HG03097 (cell line): ENCODE measurements around the gene TMEM138.
"Not testable (repeated sequence)": the region's sequence is repeated elsewhere in the genome, so short reads cannot be mapped to it uniquely, and the experiment has no call there.

Experiments
- ATAC-seq: cut with Tn5 transposase; IDR thresholded peaks from one replicate; pipeline ENCODE4 v1.9.1; 2021; ENCODE audit not compliant: unreplicated experiment, low FRiP score

Gene TMEM138

DNA sequence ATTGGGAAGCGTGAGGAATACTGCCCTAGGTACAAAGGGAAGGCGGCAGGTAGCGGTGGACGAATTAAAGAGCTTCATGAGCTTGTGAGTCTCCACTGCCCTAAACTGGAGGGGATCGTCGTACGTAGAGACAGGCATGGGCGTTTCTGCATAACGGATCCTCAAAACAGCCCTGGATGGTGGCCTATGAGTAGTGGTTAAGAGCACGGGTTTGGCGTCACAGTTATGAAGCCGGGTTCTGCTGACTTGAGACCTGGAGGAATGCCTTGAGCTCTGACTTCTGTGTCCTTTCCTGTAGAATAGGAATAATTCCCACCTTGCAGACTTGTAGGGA, 335 bp downstream of the TMEM138 start:
- ATAC-seq, result no peak

DNA sequence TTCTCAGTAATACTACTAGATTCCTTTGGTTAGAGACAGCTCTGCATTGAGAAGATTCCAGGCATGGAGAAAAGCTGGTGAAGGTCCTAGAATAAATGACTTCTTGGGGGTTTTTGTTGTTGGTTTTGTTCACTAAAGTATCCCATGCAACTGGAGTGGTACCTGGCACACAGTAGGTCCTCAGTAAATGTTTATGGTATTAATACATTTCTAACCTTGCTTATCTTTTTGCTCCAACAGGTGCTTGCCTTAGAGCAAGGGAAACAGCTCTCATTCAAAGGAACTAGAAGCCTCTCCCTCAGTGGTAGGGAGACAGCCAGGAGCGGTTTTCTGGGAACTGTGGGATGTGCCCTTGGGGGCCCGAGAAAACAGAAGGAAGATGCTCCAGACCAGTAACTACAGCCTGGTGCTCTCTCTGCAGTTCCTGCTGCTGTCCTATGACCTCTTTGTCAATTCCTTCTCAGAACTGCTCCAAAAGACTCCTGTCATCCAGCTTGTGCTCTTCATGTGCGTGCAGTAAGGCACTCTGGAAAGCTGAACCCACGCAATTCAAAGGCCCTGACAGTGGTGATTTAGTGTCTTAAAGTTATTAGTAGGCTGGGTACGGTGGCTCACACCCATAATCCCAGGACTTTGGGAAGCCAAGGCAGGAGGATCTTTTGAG, 2.0 kb downstream of the TMEM138 start:
- no peak for ATAC-seq

DNA sequence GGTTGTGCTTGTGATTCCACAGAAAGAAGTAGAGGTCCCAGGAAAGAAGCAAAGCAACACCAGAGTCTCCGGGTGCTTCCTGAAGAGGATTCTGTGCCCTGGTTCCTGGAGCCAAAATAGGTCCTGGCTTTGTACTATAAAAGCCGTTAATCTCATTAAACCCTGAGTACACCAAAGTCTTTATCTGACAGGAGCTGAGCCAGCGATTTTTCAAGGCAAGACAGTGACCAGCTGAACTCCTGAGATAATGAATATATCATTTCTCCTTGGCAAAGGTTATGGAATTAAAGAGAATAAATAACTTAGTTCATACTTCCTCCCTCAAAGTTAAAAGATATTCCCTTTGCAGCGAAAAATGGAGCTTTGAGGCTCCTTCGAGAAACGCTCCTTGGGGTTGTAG, 5.2 kb downstream of the TMEM138 start:
- ATAC-seq, result no peak

DNA sequence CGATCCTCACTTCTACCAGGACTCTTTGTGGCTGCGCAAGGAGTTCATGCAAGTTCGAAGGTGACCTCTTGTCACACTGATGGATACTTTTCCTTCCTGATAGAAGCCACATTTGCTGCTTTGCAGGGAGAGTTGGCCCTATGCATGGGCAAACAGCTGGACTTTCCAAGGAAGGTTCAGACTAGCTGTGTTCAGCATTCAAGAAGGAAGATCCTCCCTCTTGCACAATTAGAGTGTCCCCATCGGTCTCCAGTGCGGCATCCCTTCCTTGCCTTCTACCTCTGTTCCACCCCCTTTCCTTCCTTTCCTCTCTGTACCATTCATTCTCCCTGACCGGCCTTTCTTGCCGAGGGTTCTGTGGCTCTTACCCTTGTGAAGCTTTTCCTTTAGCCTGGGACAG, 6.5 kb downstream of the TMEM138 start:
- no peak for ATAC-seq

DNA sequence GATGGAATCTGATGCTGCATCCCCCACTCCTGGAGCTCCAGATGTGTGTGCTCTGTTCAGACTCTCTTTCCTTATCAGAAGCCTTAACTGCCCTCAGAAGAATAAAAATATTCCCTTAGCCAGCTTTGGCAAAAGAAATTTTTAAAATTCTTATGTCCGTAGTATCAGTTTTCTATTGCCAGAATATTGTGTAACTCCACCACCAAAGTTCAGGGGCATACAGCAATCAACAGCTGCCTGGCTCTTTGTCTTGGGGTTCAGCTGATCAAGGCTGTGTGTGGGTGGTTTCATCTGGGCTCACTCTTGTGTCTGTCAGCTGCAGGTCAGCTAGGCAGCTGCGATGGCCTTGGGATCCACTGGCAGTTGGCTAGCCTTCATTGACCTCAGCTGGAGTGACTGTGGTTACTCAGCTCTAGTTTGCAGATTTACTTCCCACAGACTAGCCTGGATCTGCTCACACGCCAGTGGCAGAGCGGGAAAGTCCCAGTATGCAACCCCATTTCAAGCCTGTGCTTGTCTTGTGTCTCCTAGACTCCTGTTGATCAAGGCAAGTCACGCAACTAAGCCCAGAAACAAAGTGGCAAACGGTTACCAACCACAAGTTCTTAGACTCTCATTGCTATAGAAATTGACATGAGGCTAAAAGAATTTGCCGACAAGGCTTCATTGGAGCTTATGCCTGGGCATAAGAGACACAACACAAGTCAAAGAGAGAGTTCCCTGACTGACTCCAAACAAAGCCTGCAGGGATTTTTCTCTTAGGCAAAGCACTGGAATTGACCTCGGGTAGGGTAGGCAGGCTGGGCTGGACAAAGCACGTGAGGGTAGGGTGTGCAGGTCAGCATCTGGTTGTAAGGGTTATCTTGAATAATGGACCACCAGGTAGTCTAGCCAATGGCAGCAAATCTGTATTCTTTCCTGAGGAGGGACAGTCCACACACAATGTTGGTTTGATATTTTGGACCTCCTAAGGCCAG, 7.5 kb downstream of the TMEM138 start:
- no peak for ATAC-seq

DNA sequence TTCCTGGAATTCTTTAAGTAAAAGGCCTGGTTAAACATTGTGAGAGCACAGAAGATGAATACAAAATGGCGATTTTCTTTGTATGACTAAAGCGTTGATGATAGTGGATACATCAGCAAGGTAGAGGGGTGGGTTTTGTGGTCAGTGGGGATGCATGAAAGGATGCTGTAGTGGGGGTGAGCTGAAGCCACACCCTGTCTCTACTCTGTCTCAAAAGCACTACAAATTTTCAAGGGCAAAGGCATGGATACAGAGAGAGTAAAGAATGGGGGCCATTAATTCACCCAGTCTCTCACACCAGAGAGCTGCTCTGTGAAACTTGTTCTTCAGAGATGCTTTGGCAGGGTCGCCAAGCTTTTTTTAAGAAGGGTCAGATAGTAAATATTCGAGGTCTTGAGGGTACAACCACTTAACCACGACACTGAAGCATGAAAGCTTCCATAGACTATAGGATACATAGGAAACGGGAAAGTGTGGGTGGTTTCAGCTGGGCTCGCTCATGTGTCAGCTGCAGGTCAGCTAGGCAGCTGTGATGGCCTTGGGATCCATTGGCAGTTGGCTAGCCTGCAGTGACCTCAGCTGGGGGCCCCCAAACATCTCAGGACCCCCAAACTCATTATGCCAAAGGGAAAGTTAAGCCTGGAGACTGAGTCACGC, 8.3 kb downstream of the TMEM138 start:
- no peak for ATAC-seq

DNA sequence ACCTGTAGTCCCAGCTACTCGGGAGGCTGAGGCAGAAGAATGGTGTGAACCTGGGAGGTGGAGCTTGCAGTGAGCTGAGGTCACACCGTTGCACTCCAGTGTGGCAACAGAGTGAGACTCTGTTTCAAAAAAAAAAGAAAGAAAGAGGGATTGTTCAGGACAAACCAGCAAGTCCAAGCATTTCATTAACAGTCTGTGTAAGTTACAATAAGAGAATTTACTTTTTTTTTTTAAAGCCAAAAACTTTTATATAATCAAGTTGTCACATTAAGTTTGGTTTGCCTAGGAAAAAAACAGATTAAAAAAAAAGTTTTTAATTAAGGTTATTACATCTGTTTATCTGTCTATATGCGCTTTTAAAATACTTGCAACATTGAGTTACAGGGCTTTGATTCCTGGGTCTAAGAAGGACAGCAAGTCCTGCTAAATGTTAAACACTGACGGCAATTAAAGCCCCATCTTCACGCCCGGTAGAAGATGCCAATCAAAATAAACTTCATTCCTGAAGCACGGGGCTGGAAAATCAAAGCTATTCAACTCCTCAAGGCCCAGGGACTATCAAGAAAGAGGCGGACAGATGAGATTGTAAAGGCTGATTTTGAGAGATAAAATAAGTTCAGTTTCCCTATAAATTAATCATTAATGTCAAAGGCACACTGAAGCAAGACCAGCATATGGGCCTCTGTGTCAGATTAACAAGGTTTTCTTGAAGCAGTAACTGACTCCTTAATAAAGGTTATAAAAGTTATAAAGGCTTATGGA, 10.7 kb downstream of the TMEM138 start:
- no peak for ATAC-seq

DNA sequence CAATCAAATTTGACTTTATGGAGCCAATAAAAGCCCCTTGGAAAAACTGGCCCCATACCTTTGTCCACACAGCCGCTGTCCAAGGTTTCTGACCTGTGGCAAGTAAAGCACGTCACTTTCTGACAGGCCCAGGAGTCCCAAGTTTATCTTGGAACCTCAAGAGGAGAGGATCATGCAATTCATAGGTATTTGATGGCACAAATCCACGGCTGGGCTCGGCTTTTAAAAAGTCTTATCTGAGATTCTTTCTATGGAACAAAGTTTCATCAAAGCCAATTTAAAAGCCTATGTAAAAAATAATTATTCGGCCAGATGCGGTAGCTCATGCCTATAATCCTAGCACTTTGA, 13.6 kb downstream of the TMEM138 start:
- no peak for ATAC-seq

DNA sequence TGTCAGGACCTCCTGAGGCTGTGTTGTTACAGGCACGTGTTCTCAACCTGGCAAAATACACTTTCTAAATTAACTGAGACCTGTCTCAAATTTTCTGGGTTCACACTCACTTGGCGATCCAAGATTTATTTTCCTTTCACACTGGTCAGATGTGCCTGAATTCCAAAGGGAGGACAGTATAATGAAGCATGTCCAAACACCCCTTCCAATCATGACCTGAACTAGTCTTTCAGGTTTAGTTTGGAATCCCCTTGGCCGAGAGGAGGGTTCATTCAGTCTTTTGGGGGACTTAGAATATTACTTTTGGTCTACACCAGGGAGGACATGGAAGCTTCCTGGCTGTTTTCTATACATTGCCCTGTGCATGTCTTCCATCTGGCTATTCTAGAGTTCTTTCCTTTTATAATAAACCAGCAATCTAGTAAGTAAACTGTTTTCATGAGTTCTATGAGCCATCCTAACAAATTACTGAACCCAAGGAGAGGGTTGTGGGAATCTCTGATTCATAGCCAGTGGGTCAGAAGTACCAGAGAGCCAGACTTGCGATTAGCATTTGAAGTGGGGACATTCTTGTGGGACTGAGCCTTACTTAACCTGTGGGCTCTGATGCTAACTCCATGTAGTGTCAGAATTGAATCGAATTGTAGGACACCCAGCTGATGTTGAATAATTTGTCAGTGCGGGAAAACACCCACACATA, 15.4 kb downstream of the TMEM138 start:
- no peak for ATAC-seq

DNA sequence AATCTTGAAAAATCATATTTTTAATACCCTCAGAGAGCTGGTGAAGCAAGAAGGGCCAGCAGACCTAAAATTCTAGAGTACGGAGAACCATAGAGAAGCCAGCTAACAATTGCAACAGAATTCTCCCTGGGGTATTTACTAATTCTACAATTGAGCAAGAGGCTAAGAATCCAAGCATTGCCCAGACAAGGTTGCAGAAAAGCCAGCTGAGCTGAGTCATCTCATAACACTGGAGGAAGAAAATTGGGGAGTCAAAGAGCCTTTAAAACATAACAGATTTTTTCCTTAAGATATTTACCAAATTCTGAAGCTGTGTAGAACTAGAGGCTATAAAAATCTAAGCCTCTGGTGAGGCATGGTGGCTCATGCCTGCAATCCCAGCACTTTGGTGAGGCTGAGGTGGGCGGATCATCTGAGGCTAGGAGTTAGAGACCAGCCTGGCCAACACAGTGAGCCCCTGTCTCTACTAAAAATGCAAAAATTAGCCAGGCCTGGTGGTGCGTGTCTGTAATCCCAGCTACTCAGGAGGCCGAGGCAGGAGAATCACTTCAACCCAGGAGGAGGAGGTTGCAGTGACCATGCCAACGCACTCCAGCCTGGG, 16.6 kb downstream of the TMEM138 start:
- no peak for ATAC-seq

DNA sequence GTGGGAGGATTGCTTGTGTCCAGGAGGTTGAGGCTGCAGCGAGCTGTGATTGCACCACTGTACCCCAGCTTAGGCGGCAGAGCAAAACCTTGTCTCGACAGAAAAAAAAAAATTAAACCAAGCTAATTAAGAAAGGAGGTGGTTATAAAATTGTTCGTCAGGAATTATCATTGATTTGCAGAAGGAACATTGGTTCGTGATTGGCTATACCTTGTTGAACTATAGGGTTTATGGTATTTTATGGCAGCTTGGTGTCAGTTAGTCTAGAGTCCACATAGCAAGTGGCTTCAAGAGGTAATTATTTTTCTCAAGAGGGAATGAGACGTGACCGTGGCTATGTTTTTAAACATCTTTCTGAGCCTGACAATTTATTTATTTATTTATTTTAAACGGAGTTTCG, 18.7 kb downstream of the TMEM138 start:
- no peak for ATAC-seq

DNA sequence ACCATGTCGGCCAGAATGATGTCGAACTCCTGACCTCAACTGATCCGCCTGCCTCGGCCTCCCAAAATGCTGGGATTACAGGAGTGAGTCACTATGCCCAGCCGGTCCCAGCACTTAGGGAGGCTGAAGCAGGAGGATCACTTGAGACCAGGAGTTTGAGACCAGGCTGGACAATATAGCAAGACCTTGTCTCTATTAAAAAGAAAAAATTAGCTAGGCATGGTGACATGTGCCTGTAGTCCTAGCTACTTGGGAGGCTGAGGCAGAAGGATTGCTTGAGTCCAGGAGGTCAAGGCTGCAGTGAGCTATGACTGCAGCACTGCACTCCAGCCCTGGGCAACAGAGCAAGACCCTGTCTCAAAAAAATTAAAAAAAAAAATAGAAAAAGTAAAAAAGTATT, 21.7 kb downstream of the TMEM138 start:
- ATAC-seq, result not testable (repeated sequence)

DNA sequence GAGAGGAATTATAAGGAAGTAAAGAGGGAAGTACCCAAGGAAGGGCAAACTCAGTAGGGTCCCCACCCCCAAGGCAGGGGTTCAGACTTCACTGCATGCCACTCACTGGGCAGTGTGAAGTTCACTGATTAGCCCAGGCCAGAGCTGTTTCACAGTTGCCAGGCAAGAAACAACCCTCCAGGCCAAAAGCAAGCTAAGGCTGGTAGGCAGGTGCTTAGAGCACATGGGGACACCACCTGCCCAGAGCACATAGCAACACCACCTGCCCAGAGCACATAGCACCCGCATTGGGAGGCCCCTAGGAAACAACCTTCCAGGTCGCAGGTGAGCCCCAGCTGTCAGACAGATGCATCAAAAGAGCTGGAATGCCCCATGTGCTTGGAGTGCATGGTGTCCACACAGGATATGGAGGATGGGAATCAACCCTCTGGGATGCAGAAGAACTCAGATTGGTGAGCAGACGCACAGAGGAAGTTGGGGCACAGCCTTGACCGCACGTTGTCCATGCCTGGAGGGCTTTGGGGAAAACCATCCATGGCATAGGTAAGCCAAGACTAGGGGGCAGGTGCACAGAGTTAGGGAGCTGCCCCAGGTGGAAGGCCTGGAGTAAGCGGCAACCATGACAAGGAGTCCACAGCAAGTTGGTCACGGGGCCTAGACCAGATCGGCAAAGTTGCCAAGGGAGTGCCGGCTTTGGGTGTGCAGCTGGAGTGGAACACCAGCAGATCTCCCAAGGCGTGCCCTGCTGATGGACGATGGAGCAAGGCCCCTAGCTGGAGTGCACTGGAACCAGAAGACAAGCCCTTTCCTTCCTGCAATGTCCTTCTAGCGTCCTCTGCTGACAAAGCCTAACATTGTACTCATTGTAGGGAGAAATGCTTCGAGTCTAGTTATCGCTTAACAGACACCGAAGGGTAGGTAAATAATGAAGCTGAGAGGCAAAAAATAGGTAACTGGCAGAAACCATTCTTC, 22.4 kb downstream of the TMEM138 start:
- ATAC-seq, result no peak

DNA sequence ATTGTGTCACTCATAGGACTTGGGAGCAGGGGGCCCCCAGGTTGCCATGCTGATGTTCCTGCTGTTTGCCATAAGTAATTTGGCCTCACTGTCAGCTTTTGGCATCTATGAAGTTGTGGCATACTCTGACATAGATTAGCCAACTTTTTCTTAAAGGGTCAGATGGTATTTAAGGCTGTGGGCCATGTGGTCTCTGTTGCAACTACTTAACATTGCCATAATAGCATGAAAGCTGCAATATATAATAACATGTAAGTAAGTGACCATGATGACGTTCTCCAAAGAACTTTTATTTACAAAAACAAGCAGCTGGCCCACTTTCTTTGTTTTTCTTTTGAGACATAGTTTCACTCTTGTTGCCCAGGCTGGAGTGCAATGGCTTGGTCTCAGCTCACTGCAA, 28.0 kb downstream of the TMEM138 start:
- no peak for ATAC-seq

DNA sequence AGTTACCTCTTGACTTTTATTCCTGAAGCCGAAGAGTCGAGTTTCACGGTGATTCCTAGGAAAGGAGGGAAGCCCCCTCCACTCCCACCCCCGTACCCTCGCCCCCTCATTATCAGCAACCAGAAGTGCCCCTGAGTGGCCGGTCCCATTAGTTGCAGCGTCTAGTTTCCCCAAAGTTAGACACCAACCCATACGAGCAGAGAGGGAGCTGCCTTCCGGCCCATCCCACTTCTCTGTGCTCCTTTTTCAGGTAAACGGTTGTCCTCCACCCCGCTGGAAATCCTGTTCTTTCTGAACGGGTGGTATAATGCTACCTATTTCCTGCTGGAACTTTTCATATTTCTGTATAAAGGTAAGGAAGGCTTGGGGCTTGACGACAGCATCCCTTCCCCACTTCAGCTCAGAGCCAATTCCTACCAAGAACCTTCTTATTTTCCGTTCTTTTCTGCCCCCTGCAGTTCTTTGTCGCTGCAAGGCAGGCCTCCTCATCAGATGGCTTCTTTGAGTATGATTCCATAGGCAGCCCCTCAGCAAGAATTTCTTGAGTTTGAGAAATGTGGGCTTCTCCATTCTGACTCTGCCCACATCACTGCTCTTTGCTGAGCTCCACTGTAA, 30.9 kb downstream of the TMEM138 start:
- no peak for ATAC-seq

DNA sequence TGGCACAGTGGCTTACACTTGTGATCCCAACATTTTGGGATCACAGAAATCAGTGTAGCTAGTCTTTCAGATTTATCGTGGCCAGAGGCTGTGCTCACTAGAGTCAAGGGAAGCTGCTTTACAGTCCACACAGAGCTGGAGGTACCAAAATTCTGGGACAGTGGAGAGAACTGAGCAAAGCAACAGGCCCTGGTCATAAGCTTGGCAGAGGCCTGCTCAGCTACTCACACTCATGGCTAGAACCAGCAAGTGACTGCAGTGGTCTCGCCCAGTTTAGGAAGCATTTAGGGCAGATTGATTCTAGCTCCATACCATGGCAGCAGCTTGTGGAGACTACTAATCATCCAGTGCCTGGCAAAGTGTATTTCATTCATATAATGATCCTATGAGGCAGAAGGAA, 39.0 kb downstream of the TMEM138 start:
- ATAC-seq, result no peak

DNA sequence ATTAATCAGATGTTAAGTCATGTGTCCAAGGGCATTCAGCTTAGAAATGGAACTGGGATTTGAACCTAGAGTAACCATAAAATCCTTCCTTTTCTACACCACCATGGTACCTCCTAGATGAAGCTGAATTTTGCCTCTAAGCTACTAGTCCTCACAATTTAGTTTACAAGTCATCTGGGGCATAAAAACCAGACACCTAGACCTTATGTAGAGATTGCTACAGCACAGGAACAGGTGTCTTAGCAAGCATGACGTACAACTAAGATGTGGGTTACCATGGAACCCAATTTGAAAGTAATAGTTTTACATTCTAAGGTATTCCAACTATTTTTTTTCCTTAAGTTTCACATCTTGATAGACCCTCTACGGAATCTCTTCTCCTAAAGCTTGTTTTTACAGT, 39.4 kb downstream of the TMEM138 start:
- no peak for ATAC-seq

DNA sequence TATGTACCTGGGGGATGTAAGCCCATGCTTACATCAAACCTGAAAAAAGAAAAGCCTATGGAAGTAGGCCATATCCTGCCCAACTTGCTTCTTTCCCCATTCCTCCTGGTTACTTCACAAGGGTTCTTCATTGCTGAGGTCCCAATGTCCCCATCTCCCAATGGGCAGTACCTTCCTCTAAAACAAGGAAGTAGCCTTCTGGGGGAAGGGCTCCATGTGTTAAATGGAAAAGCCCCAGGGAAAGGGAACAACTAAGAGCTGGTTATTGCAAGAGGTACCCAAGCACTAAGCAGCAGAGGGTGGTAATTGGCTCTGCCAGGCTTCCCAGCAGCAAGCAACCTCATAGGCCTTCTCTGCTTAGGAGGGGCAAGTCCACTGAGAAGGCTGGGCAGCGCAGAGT, 41.5 kb downstream of the TMEM138 start:
- no peak for ATAC-seq
